ENCODE measurements around the gene FZD10. TPM values are rescaled to one million over a fixed set of nuclear protein-coding genes. Genes with fewer than 3 reads are reported as not detected.

The FZD10 gene
- total RNA-seq, 1 experiment from 2014 or later, result not detected

DNA sequence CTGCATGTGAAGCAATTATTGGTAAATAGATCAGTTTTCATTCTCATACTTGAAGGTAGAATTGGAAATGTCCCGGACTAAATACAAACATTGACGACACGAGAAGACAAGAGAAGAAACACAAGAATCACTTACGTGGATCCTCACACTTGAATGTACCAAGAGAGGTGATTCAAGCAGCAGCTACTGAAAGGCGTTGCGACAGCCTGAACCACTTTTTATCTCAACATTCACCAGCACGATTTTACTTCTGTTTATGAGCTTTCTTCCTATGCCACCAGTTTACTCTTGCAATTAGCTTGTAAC lies 3.6 kb upstream of the FZD10 start:
- no peak overlapping the region for H3K4me2 ChIP-seq (ENCODE audit: low read length)
- intact Hi-C loops (cut with micrococcal nuclease), result no loop called here
- H3K27me3 ChIP-seq (ENCODE audit: insufficient read depth, low read length), result no peaks in the 10 kb centered on the region
- ChIA-PET POLR2A (no interaction called here), RAD21 (ENCODE audit: low non-redundant PET in 1 of 2, low total read pairs in 2 of 2, uncharacterized antibody in 2 of 2, unreplicated experiment in 2 of 2) (no interaction called here), CTCF (no interaction called here)
- no peak overlapping the region for H3K4me3 ChIP-seq (replicated peaks in 1 of 2; ENCODE audit: low read depth in 1 of 2, low read length in 2 of 2)
- no peaks in the 10 kb centered on the region for H3K9me2 ChIP-seq (ENCODE audit: insufficient read depth)
- no peaks in the 10 kb centered on the region for H3K36me3 ChIP-seq (ENCODE audit: control insufficient read depth in 1 of 2, insufficient read depth in 2 of 2, low read length in 2 of 2)
- no TSS peak for BruUV-seq (replicated peaks)
- no peaks in the 10 kb centered on the region for H4K20me1 ChIP-seq (ENCODE audit: insufficient read depth)
- H3K9me3 ChIP-seq (ENCODE audit: control insufficient read depth in 1 of 2, insufficient read depth in 1 of 2, low read depth in 1 of 2, low read length in 2 of 2), result peaks cover 0 to 6% of the 10 kb centered on the region in 2 experiments; a peak in 2 of 4 replicates
- TF ChIP-seq SP1 (IDR thresholded peaks at IDR 0.05; ENCODE audit: low read depth) (no peak), TCF7L2 (IDR thresholded peaks at IDR 0.05; ENCODE audit: borderline replicate concordance, extremely low read depth, insufficient read depth, insufficient read length) (no peak), EZH2 (IDR thresholded peaks at IDR 0.05) (no peak), CEBPB (IDR thresholded peaks at IDR 0.05; ENCODE audit: low read depth) (no peak), CBX3 (IDR thresholded peaks at IDR 0.05; ENCODE audit: low read depth) (no peak), ZFX (IDR thresholded peaks at IDR 0.05) (no peak), EZH2phosphoT487 (IDR thresholded peaks at IDR 0.05; ENCODE audit: borderline replicate concordance) (no peak), EGR1 (IDR thresholded peaks at IDR 0.05; ENCODE audit: low read depth) (no peak), YY1 (IDR thresholded peaks at IDR 0.05; ENCODE audit: extremely low read depth, insufficient replicate concordance, low read depth, low read length) (no peak), ELF1 (IDR thresholded peaks at IDR 0.05; ENCODE audit: borderline replicate concordance, low read depth) (no peak), ZNF274 (IDR thresholded peaks at IDR 0.05; ENCODE audit: low read depth, low read length) (no peak), POLR2AphosphoS5 (IDR thresholded peaks at IDR 0.05; ENCODE audit: low read depth, low read length) (no peak)
- TF ChIP-seq, protein P1, sequence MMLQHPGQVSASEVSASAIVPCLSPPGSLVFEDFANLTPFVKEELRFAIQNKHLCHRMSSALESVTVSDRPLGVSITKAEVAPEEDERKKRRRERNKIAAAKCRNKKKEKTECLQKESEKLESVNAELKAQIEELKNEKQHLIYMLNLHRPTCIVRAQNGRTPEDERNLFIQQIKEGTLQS (IDR thresholded peaks at IDR 0.05), result no peak
- TF ChIP-seq, protein P2, sequence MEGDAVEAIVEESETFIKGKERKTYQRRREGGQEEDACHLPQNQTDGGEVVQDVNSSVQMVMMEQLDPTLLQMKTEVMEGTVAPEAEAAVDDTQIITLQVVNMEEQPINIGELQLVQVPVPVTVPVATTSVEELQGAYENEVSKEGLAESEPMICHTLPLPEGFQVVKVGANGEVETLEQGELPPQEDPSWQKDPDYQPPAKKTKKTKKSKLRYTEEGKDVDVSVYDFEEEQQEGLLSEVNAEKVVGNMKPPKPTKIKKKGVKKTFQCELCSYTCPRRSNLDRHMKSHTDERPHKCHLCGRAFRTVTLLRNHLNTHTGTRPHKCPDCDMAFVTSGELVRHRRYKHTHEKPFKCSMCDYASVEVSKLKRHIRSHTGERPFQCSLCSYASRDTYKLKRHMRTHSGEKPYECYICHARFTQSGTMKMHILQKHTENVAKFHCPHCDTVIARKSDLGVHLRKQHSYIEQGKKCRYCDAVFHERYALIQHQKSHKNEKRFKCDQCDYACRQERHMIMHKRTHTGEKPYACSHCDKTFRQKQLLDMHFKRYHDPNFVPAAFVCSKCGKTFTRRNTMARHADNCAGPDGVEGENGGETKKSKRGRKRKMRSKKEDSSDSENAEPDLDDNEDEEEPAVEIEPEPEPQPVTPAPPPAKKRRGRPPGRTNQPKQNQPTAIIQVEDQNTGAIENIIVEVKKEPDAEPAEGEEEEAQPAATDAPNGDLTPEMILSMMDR (IDR thresholded peaks at IDR 0.05 in 2 of 3, conservative IDR thresholded peaks at IDR 0.05 in 1 of 3; ENCODE audit: borderline replicate concordance in 1 of 3, insufficient read depth in 1 of 3, low read depth in 2 of 3, low read length in 2 of 3), result no peak
- TF ChIP-seq, protein P3, sequence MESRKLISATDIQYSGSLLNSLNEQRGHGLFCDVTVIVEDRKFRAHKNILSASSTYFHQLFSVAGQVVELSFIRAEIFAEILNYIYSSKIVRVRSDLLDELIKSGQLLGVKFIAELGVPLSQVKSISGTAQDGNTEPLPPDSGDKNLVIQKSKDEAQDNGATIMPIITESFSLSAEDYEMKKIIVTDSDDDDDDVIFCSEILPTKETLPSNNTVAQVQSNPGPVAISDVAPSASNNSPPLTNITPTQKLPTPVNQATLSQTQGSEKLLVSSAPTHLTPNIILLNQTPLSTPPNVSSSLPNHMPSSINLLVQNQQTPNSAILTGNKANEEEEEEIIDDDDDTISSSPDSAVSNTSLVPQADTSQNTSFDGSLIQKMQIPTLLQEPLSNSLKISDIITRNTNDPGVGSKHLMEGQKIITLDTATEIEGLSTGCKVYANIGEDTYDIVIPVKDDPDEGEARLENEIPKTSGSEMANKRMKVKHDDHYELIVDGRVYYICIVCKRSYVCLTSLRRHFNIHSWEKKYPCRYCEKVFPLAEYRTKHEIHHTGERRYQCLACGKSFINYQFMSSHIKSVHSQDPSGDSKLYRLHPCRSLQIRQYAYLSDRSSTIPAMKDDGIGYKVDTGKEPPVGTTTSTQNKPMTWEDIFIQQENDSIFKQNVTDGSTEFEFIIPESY (IDR thresholded peaks at IDR 0.05; ENCODE audit: extremely low read depth, insufficient replicate concordance, low read length), result no peak
- H3K79me2 ChIP-seq (ENCODE audit: insufficient read depth, low read length), result no peaks in the 10 kb centered on the region
- ATAC-seq, result no peak
- DNase-seq (ENCODE audit: low read depth, low spot score), result no peak
- H3K9ac ChIP-seq (ENCODE audit: low read length), result no peak overlapping the region
- no peak overlapping the region for H3K27ac ChIP-seq (ENCODE audit: low read depth, low read length)
- no peak overlapping the region for H2AFZ ChIP-seq (ENCODE audit: low read depth, low read length, poor library complexity, severe bottlenecking)
- H3K4me1 ChIP-seq (ENCODE audit: control insufficient read depth in 1 of 2, insufficient read depth in 2 of 2, low read length in 2 of 2), result no peaks in the 10 kb centered on the region

All from HCT116 (cell line).